Activated naive CD8-positive, alpha-beta T cell treated with anti-CD3 and anti-CD28 coated beads for 36 hours (primary cell): ENCODE measurements around the gene MINPP1. TPM values are rescaled to one million over a fixed set of nuclear protein-coding genes. Genes with fewer than 3 reads are reported as not detected.

Experiments used
- DNase-seq: peaks from one replicate; pipeline ENCODE4 v3.0.0; 2021
- H3K27ac Mint-ChIP-seq: one replicate; pipeline ENCODE4 v1.8.0; 2022; ENCODE audit warnings: mild to moderate bottlenecking, moderate library complexity, mixed read lengths
- H3K27me3 Mint-ChIP-seq: one replicate; pipeline ENCODE4 v1.8.0; 2022; ENCODE audit warnings: mild to moderate bottlenecking, mixed read lengths
- H3K36me3 Mint-ChIP-seq: one replicate; pipeline ENCODE4 v1.8.0; 2021; ENCODE audit warnings: mild to moderate bottlenecking, mixed read lengths
- H3K4me1 Mint-ChIP-seq: one replicate; pipeline ENCODE4 v1.8.0; 2021; ENCODE audit warnings: mixed read lengths
- H3K4me3 Mint-ChIP-seq: one replicate; pipeline ENCODE4 v1.8.0; 2022; ENCODE audit warnings: mild to moderate bottlenecking, moderate library complexity, mixed read lengths
- H3K9me3 Mint-ChIP-seq: one replicate; pipeline ENCODE4 v1.8.0; 2022; ENCODE audit warnings: mixed read lengths
- total RNA-seq, 2 experiments: library from RNA; stranded (reverse); gene quantifications; one replicate each; pipeline ENCODE4 v1.2.3, GENCODE V29; 2021

Gene MINPP1
- total RNA-seq, 2 experiments from 2014 or later, result 10.3 TPM

GRCh38 chr10:87600581-87600980, 95.9 kb downstream of the MINPP1 start:
- Mint-ChIP-seq H3K9me3 (no peaks in the 10 kb centered on the region), H3K4me3 (no peak overlapping the region), H3K27ac (no peak overlapping the region), H3K36me3 (no peaks in the 10 kb centered on the region), H3K27me3 (no peaks in the 10 kb centered on the region), H3K4me1 (peaks cover 9% of the 10 kb centered on the region)
- no peak for DNase-seq

Other genes with a start within 250 kb of the MINPP1 start
- 1 to 10 TPM; 1.3 to 1.9 TPM for gene NUTM2D, start 147.1 kb upstream of the MINPP1 start, total RNA-seq
- gene PAPSS2, start 155.0 kb downstream of the MINPP1 start, total RNA-seq, result under 1 TPM; 0.27 to 0.42 TPM